ENCODE results near the gene GPR21.

The GPR21 gene, protein sequence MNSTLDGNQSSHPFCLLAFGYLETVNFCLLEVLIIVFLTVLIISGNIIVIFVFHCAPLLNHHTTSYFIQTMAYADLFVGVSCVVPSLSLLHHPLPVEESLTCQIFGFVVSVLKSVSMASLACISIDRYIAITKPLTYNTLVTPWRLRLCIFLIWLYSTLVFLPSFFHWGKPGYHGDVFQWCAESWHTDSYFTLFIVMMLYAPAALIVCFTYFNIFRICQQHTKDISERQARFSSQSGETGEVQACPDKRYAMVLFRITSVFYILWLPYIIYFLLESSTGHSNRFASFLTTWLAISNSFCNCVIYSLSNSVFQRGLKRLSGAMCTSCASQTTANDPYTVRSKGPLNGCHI

GRCh38 chr9:123033352-123033751 is at the start of gene GPR21:
Gene GPR21 (plus strand): TSS chr9:123033667. CDS start chr9:123034567, 900 bp downstream.
- no peak for DNase-seq

GRCh38 chr9:122986010-122986409 is 47.5 kb upstream of the GPR21 start:
- no peak for DNase-seq

GRCh38 chr9:122988141-122988540 is 45.3 kb upstream of the GPR21 start:
- DNase-seq = no peak

DNA sequence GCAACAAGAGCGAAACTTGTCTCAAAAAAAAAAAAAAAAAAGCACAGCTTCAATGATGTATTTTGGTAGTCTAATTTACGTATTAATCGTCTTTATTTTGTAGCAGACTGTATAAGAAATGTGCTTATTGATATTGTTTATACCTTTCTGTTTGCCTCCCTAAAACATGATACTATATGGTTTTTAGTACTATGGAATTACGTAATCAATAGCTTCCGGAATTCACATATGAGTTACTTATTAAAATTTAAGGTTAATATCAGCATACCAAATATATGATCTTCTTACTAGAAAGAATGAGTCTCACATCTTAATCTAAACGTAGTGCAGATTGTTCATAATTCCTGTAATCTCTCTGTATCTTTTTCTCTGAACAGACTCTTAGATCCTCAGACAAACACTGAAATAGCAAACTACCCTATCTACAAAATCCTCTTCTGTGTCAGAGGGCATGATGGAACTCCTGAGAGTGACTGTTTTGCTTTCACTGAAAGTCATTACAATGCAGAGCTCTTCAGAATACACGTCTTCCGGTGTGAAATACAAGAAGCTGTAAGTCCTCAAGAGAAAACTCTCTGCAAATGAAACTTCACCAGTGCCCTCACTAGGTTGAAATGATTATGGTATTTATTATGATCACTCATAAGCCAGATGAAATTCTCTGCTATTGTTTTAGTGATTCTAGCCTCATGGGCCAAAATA is 44.4 kb upstream of the GPR21 start:
- no peak for DNase-seq

DNA sequence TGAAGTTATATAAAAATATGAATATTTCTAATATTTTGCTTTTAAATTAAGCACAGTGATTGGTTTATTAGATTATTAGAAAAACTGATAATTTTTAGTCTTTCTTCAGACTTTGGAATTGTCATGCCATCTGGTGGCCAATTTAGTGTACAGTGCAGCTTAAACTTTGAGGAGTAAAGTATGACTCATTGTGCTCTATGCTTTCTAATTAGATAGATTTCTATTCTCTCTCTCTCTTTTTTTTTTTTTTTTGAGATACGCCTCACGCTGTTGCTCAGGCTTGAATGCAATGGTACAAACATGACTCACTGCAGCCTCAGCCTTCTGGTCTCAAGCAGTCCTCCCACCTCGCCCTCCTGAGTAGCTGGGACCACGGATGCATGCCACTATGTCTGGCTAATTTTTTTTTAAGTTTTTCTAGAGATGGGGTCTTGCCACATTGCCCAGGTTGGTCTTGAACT is 42.1 kb upstream of the GPR21 start:
- peak in 2 of 6 experiments; percentile 3 to 17 for DNase-seq

DNA sequence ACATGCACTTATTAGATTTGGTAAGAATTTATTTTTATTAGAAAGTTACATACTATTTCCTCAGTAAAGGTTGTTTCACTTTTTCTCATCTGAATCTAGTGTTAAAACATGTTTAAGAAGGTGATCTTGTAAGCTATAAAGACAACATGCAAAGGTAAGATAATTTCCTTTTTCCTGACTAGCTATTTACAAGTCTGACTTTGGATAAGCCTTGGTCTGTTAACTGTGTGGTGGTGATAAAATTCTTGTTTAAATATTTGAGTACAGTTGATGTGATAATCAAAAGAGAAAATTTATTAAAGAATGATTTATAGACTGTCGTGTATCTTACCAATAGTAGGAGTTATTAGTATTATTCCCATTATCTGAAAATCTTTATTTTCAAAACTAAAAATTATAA is 36.9 kb upstream of the GPR21 start:
- DNase-seq = no peak

GRCh38 chr9:122998448-122998847 is 35.0 kb upstream of the GPR21 start:
- DNase-seq = no peak

DNA sequence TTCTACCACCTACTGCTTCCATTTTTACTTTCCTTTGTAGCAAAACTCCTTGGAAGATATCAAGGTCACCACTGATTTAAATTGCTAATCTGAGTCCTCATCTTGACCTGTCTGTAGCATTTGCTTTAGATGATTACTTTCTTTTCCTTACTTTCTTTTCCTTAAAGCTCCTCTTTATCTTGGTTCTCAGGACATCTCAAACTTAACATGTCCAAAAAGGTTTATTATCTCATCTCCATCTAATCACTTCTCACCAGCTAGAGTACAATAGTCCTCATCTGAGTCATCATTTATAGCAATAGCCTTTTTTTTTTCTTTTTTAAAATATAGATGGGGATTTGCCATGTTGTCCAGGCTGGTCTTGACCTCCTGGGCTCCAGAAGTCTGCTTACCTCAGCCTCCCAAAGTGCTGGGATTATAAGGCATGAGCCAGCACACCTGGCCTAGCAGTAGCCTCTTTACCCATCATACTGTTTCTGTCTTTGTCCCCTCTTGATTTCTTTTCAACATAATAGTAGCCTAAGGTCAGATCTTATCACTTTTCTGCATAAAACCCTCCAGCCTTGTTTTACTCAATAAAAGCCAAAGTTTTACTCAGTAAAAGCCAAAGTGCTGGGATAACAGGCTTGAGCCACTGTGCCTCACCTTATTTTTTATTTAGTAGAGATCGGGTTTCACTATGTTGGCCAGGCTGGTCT is 32.9 kb upstream of the GPR21 start:
- no peak for DNase-seq

DNA sequence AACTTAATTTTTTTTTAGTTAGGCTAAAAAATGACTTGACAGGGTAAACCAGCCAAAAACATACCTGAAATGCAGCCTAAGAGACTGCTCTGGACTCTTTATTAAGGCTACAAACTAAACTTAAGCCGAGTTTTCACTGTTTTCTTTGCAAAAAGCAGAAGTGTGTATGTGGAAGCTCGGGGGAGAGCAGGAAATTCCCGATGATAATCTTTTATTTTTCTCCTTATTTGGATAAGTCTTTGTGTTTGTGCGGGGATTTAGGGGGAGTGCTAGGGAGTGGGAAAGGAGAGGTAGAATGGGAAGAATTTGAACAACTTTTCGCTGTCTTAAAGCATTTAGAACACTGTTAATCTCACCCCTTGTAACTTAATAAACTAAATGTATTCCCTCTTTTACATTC is 30.7 kb upstream of the GPR21 start:
- DNase-seq = no peak

DNA sequence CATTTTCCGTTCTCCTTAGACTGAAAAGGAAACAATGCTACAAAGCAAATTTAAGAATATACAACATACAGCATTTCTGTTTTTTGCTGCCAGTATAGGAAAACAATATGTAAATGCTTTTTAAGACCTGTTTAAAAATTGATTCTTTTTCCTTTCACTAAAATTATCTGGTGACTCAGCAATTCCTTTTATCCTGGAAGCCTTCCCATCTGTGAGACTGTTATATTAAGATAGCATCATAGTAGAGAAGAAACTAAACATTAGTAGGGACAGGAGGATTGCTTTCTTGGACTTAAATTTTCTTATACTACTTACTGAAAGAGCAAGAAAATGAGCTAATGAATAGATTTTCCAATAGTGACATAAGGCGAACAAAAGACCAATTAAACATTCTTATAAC is 30.0 kb upstream of the GPR21 start:
- no peak for DNase-seq

DNA sequence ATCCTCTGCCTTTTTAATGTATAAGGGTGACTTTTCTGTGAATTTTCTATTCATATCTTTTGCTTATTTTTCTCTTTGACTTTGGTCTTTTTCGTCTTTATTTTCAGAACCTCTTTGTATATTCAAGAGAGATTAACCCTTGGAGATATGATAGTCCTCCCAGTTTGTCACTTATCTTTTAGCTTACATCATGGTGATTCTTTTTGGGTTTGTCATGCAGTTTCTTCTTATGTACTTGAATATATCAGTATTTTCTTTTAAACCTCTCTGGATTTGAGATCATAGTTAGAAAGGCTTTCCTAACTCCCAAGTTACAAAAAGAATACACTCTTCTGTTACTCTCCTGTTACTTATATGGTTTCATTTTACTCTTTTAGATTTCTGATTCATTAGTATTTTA is 27.5 kb upstream of the GPR21 start:
- DNase-seq = no peak

DNA sequence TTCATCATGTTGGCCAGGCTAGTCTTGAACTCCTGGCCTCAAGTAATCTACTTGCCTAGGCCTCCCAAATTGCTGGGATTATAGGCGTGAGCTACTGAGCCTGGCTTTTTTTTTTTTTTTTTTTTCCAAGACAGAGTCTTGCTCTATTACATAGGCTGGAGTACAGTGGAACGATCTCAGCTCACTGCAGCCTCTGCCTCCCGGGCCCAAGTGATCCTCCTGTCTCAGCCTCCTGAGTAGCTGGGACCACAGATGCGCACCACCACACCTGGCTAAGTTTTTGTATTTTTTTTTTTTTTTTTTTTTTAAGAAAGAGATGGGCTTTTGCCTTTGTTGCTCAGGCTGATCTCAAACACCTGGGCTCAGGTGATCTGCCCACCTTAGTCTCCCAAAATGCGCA is 26.2 kb upstream of the GPR21 start:
- DNase-seq = no peak

- DNase-seq = no peak
Observed at GRCh38 chr9:123008909-123009308, 24.6 kb upstream of the GPR21 start.

DNA sequence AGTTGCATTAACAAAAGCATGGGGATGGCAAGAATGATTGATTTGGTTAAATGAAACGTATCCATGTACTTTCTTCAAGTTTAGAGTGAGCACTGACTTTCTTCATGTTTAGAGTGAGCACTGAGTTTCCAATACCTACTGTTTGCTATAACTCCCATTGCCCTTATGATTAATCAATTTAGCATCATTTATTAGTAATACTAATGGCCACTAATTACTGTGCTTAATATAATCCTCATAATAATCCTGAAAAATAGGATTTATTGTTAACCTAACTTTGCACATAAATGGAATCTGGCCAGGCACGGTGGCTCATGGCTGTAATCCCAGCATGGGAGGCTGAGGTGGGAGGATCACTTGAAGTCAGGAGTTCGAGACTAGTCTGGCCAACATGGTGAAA is 22.1 kb upstream of the GPR21 start:
- DNase-seq = no peak

- no peak for DNase-seq
Observed at GRCh38 chr9:123011878-123012528, 21.5 kb upstream of the GPR21 start.

GRCh38 chr9:123016631-123017030 is 16.8 kb upstream of the GPR21 start:
- DNase-seq = no peak

DNA sequence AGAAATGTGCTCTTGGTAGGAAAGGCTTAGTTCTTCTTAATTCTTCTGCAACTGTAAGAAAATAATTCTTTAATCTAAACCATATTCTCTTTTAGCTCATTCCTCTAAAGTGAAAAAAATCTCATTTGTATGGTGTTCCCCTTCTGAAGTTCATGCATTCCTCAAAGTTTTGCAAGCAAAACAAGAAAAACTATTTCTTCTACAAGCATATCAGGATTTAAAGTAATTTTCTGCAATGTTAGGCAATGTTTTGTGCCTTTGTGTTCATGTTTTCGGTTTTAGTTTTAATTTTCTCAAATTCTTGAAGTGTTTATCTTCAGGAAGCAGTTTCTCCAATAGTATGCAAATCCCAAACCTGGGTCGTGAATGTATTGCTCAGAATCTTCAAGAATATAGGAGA is 12.7 kb upstream of the GPR21 start:
- no peak for DNase-seq

- DNase-seq = no peak
Observed at GRCh38 chr9:123026425-123026824, 7.0 kb upstream of the GPR21 start.

DNA sequence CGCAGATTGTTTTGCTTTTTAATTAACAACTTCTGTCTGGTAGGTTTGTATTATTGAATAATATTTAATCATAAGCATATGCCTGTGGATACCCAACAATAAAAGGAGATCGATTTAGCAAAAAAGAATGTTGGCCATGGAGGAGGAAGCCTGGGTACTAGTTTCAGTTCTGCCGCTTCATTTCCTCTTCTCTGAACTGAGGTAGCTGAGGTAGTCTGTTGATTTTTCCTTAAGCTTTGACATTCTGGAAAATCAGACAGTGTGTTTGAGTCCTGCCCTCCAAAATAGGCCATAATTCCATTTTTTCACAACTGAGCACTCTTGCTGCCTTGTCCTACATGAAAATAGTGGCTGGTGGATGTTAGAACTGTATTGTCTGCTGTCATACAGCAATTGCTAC is 6.0 kb upstream of the GPR21 start:
- no peak for DNase-seq

GRCh38 chr9:123028136-123028535 is 5.3 kb upstream of the GPR21 start:
- no peak for DNase-seq

GRCh38 chr9:123028973-123029372 is 4.5 kb upstream of the GPR21 start:
- DNase-seq = no peak

GRCh38 chr9:123031963-123032362 is 1.5 kb upstream of the GPR21 start:
- DNase-seq = no peak

GRCh38 chr9:123033864-123034601 is 566 bp downstream of the GPR21 start:
- DNase-seq = no peak
